Measurements from ENCODE around the gene SNRPB2.

The SNRPB2 gene
- total RNA-seq: 31.2 to 157 (median 63.2) reads per million in 9 experiments

DNA sequence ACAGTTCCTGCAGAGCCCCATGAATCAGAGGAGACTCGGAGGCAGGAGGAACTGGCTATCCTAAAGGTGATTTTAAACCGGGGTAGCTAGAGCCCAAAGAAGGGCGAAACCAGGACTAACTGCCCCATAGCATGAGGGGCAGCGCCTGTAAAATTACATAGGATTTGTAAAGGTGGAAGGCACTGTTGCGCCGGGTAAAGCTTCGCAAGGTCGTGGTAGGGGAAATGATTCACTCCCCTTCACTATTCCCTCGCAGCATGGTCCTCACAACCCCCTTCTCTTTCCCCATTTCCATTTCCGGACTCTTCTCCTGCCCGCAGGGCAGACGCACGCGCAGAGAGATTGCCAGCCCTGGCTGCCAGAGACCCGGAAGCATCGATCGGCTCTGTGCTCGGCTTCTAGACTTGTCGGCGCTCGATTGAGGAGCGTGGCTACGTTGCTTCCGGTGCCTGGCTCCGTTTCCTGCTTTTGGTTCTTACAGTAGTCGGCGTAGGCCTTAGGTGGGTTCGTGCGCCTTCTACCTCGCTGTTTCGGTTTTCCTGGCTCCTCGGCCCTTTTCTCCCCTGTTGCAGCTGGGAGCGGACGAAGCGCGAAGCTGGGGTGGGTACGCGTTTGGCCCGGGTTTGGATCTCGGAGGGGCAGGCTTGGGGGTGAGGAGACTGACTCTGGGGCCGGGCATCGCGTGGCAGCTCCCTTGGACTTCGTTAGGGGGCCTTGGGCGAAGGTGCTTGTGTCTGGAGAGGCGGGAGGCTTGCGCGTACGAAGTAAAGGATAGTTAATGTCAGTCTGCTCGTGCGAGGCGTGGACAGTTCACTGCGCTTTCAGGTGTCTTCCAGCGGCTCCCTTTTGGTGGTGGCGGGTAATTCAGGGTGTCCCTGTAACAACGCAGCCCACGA, at the start of gene SNRPB2:
Gene SNRPB2 (plus strand): TSS at position 462 of the 896 bp plus-strand sequence. CDS start 1,677 bp downstream, outside the sequence.
- Mint-ChIP-seq H3K4me1 (ENCODE audit: low read depth in 2 of 2) (peaks cover 33 to 48% of the 10 kb centered on the region in 2 donors), H3K36me3 (ENCODE audit: insufficient read depth) (peaks cover 32% of the 10 kb centered on the region), H3K27ac (peak within 1 kb of the TSS; percentile 98 to 100), H3K27me3 (peaks cover 24 to 32% of the 10 kb centered on the region in 2 donors), H3K9me3 (peaks cover 0 to 2% of the 10 kb centered on the region in 2 donors), H3K4me3 (peak within 1 kb of the TSS; percentile 96 to 99)
- peak; percentile 91 for ATAC-seq (replicated peaks)
- DNase-seq: peak; percentile 86 to 90 (median 87)

DNA sequence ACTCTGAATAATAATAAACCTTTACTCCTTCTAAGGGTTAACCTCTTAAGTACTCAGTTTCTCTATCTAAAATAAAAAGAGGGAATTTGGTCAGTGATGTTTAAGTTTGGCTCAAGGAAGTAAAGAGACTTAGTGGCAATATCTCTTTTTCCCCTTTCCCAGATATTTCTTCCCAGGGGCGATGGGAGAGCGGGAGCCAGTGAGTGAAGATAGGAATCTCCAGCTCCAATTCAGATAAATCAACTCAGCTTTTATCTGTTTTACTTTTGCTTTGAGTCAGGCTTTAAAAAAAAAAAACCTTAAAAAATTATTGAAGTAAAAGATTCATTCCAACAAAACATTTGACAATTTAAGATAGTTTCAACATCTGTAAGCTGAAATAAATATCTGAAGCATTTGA, 45.4 kb upstream of the SNRPB2 start:
- Mint-ChIP-seq H3K4me1 (ENCODE audit: low read depth in 2 of 2) (no peaks in the 10 kb centered on the region), H3K36me3 (ENCODE audit: insufficient read depth) (no peaks in the 10 kb centered on the region), H3K4me3 (no peak overlapping the region), H3K27me3 (peaks cover 0 to 12% of the 10 kb centered on the region in 2 donors), H3K27ac (no peak overlapping the region), H3K9me3 (no peaks in the 10 kb centered on the region)
- no peak for ATAC-seq (replicated peaks)
- DNase-seq: no peak

DNA sequence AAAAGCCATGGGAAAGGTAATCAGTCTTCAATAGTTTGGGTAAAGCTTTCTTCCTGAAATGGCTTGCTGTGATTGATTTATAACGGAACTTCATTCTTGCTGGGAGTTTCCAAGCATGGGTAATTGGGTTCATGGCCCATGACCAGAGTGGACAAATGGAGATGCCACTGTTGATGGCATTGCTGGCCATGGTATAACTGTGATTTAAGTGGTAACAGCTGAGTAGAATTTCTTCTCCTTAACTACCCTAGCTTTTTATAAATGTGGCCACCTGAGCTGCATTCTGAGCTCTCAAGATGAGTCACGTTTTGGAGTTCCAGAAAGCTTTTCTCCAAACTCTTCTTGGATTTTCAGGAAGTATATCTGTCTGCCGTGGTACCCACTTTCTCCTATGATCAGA, 39.9 kb upstream of the SNRPB2 start:
- H3K27ac Mint-ChIP-seq: no peak overlapping the region
- H3K9me3 Mint-ChIP-seq: no peaks in the 10 kb centered on the region
- no peaks in the 10 kb centered on the region for H3K4me1 Mint-ChIP-seq (ENCODE audit: low read depth in 2 of 2)
- ATAC-seq (replicated peaks) (no peak), DNase-seq (no peak)
- H3K4me3 Mint-ChIP-seq: no peak overlapping the region
- H3K27me3 Mint-ChIP-seq: peaks cover 18 to 30% of the 10 kb centered on the region in 2 donors
- H3K36me3 Mint-ChIP-seq (ENCODE audit: insufficient read depth): no peaks in the 10 kb centered on the region

DNA sequence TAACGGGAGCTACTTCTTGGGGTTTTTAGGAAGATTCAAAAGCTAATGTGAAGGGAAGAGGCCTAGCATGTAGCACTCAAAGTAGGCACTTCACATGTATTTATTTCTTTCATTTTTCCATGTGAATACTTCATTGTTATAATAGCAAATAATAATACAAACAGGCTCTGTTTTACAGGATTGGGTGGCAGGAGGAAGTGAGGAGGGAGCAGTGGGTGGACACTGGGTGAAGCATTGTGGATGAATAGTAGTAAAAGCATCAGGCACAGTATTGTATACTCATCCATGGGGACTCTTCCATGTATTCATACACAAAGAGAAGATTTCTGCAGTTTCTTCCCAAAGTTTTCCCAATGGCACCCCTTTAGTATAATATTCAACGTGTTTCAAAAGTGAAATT, 38.4 kb upstream of the SNRPB2 start:
- Mint-ChIP-seq H3K27me3 (peaks cover 18 to 30% of the 10 kb centered on the region in 2 donors), H3K4me3 (no peak overlapping the region), H3K36me3 (ENCODE audit: insufficient read depth) (no peaks in the 10 kb centered on the region), H3K27ac (no peak overlapping the region), H3K9me3 (no peaks in the 10 kb centered on the region), H3K4me1 (ENCODE audit: low read depth in 2 of 2) (no peaks in the 10 kb centered on the region)
- ATAC-seq (replicated peaks): no peak
- DNase-seq: no peak

DNA sequence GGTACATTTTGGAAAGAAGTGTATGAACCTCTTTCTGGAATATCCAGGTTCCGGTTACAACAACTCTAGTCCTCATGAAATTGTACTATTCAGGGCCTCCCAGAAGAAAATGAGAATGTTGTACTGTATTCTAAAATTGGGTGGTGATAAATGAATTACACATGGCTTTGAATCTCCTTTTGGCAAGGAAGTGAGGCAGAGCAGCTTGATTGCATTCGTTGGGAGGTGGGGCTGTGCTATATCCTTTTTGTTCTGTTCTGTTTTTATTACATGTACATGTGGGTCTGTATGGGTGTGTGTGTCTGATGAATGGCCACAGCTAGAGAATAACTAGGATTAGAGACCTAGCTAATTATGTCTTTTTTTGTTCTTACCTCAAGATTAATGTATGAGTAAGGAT, 37.8 kb upstream of the SNRPB2 start:
- Mint-ChIP-seq H3K36me3 (ENCODE audit: insufficient read depth) (no peaks in the 10 kb centered on the region), H3K27ac (no peak overlapping the region), H3K4me3 (no peak overlapping the region), H3K4me1 (ENCODE audit: low read depth in 2 of 2) (no peaks in the 10 kb centered on the region), H3K27me3 (peaks cover 23 to 30% of the 10 kb centered on the region in 2 donors), H3K9me3 (no peaks in the 10 kb centered on the region)
- DNase-seq (no peak), ATAC-seq (replicated peaks) (no peak)

DNA sequence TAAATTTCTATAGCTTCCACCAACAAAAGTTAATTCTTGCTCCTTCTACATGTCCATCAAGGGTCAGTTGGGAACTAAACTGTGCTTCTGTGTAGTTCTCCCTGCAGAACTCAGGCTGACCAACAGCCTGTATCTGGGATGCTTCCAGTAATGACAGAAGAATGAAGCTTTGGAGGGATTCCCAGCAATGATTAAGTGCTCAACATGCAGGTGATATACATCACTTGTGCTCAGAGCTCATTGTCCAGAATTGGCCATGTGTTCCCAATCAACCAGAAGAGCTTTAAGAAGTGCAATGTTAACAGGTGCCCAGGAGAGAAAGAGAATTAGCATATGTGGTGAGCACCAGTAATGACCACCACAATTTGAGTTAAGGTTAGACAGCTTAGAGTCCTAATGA, 37.4 kb upstream of the SNRPB2 start:
- peaks cover 24 to 31% of the 10 kb centered on the region in 2 donors for H3K27me3 Mint-ChIP-seq

DNA sequence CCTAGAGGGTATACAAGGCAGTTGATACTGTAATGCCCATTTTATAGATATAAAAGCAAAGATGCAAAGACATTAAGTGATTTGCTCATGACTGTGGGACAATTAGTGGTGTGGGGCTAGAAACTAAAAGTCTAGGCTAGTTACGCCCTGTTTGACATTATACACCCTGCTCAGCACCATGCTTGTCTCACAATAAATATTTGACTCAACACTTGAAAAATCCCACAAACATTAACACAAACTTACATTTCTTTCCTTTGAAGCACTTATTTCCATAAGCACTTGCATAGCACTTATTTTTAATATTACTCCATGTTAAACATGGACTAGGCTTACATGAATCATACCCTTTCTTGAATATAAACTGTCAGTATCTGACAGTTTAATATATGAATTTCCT, 36.5 kb upstream of the SNRPB2 start:
- Mint-ChIP-seq H3K27ac (no peak overlapping the region), H3K27me3 (peaks cover 20 to 39% of the 10 kb centered on the region in 2 donors), H3K9me3 (no peaks in the 10 kb centered on the region), H3K36me3 (ENCODE audit: insufficient read depth) (no peaks in the 10 kb centered on the region), H3K4me3 (no peak overlapping the region), H3K4me1 (ENCODE audit: low read depth in 2 of 2) (no peaks in the 10 kb centered on the region)
- DNase-seq (no peak), ATAC-seq (replicated peaks) (no peak)

More for the DNA sequence above, 37.4 kb upstream of the SNRPB2 start:
- Mint-ChIP-seq H3K27ac (no peak overlapping the region), H3K4me3 (no peak overlapping the region), H3K9me3 (no peaks in the 10 kb centered on the region), H3K4me1 (ENCODE audit: low read depth in 2 of 2) (no peaks in the 10 kb centered on the region), H3K36me3 (ENCODE audit: insufficient read depth) (no peaks in the 10 kb centered on the region)
- ATAC-seq (replicated peaks): no peak
- DNase-seq: no peak

DNA sequence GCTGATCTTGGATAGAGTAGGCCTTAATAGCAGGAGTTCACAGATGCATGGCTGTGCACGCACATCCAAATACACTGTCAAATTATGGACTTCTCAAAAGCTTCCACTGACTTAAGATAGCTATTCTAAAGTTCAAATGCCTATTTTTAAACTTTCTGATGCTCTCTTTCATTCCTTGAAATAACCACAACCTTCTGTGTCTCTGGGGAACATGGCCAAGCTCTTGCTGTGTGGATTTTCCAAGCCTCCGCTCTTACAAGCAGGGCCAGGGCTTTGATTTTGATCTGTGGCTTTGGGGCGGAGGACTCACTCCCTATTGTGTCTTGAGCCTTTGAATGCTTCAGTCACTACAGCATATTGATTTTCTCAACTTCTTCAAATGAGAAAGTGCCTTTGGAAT, 35.7 kb upstream of the SNRPB2 start:
- Mint-ChIP-seq H3K27me3 (peaks cover 17 to 39% of the 10 kb centered on the region in 2 donors), H3K36me3 (ENCODE audit: insufficient read depth) (no peaks in the 10 kb centered on the region), H3K4me1 (ENCODE audit: low read depth in 2 of 2) (no peaks in the 10 kb centered on the region), H3K27ac (no peak overlapping the region), H3K9me3 (no peaks in the 10 kb centered on the region), H3K4me3 (no peak overlapping the region)
- ATAC-seq (replicated peaks) (no peak), DNase-seq (no peak)

DNA sequence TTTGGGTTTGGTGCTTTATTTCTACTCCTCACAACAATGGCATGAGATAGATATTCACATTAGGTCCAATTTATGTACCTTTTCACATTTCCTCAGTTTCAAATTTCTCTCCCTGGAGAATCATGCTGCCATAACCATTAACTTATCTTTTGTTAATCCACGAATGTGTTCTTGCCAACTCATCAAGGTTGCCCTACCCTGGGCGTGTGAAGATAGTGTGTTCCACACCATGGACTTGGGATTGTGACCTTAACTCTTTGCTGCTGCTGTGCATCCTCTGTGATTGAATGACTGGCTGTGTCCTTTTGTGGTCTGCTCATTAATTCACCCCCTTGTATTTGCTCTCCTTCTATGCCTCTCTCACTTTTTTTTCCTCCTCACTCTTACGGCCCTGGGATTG, 34.2 kb upstream of the SNRPB2 start:
- H3K4me1 Mint-ChIP-seq (ENCODE audit: low read depth in 2 of 2): no peaks in the 10 kb centered on the region
- peaks cover 11 to 36% of the 10 kb centered on the region in 2 donors for H3K27me3 Mint-ChIP-seq
- DNase-seq: no peak
- no peak overlapping the region for H3K4me3 Mint-ChIP-seq
- no peak for ATAC-seq (replicated peaks)
- no peak overlapping the region for H3K27ac Mint-ChIP-seq
- no peaks in the 10 kb centered on the region for H3K9me3 Mint-ChIP-seq
- no peaks in the 10 kb centered on the region for H3K36me3 Mint-ChIP-seq (ENCODE audit: insufficient read depth)

DNA sequence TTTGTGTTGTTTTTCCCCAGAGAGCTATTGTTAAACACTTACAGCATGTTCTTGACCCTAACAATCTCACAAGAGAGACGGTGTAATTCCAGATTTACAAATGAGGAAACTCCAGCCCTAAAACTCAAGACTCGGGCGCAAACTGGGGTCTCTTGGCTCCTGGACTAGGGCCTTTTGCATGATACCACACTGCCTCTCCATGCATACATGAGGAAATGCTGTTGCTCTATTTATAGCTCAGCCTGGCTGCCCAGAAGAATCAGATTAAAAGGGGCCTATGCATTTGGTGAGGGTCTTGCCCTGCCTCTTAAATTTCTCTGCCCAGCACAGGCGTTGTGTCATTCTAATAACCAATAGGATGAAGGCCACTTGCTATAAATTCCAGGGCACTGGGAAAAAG, 30.5 kb upstream of the SNRPB2 start:
- Mint-ChIP-seq H3K27ac (no peak overlapping the region), H3K4me1 (ENCODE audit: low read depth in 2 of 2) (no peaks in the 10 kb centered on the region), H3K27me3 (peaks cover 12 to 22% of the 10 kb centered on the region in 2 donors), H3K9me3 (no peaks in the 10 kb centered on the region), H3K36me3 (ENCODE audit: insufficient read depth) (no peaks in the 10 kb centered on the region), H3K4me3 (no peak overlapping the region)
- DNase-seq (no peak), ATAC-seq (replicated peaks) (no peak)

DNA sequence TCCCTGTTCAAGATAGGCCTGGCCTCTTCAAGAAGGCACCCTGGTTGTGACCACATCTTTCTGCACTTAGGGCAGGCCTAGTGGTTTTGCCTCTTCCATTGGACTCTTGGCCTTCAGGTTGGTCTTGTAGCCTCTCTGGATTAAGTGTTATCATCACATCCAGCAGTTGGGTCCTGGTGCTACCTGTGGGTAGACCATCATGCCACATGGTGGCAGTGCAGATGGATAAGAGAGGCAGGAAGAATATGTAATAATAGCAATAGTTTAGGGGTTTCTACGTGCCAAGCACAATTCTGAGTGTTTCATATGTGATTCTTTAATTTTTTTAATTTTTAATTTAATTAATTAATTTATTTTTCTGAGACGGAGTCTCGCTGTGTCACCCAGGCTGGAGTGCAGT, 28.5 kb upstream of the SNRPB2 start:
- Mint-ChIP-seq H3K4me3 (no peak overlapping the region), H3K36me3 (ENCODE audit: insufficient read depth) (no peaks in the 10 kb centered on the region), H3K9me3 (no peaks in the 10 kb centered on the region), H3K27ac (no peak overlapping the region), H3K4me1 (ENCODE audit: low read depth in 2 of 2) (no peaks in the 10 kb centered on the region), H3K27me3 (peaks cover 12 to 32% of the 10 kb centered on the region in 2 donors)
- peak; percentile 25 to 30 (median 26) for DNase-seq
- peak; percentile 70 for ATAC-seq (replicated peaks)

DNA sequence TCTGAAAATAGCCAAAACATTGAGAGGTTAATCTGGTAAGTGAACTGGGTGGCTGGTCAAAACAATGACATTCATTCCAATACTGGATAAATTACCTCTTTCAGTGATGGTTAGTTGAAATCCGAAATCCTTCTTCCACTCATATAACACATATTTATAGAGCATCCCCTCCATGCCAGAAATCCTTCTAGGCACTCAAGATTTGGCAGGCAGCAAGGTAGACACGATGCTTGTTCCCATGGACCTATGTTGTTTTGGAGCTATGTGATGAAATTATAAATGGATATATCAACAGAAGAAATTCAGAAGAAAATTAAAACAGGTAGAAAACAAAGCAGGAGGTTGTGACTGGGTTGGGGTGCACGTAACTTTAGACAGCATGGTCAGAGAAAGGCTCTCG, 26.3 kb upstream of the SNRPB2 start:
- Mint-ChIP-seq H3K27ac (no peak overlapping the region), H3K36me3 (ENCODE audit: insufficient read depth) (no peaks in the 10 kb centered on the region), H3K9me3 (no peaks in the 10 kb centered on the region), H3K4me3 (no peak overlapping the region), H3K27me3 (peaks cover 7 to 33% of the 10 kb centered on the region in 2 donors), H3K4me1 (ENCODE audit: low read depth in 2 of 2) (peaks cover 9 to 10% of the 10 kb centered on the region in 2 donors)
- DNase-seq (no peak), ATAC-seq (replicated peaks) (no peak)

DNA sequence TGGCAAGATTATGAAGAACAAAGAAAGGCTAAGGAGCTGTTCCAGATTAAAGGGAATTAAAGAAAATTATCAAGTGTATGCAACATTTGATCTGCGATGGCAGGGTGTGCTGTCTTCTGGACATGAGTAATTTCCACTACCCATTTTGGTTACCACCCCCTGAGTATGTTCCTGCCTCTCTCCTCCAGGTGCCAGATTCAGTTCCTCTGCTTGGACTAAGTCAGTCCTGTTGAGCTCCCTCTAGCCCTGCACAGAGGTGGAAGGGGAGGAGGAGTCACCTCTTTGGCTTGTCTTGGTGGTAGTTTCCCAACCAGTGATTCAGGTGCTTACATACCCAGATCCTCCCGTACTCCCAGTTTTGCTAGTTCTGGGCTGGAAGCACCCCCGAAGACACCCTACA, 22.2 kb upstream of the SNRPB2 start:
- peaks cover 15 to 24% of the 10 kb centered on the region in 2 donors for H3K4me1 Mint-ChIP-seq (ENCODE audit: low read depth in 2 of 2)
- H3K9me3 Mint-ChIP-seq: no peaks in the 10 kb centered on the region
- no peak for ATAC-seq (replicated peaks)
- H3K36me3 Mint-ChIP-seq (ENCODE audit: insufficient read depth): no peaks in the 10 kb centered on the region
- H3K4me3 Mint-ChIP-seq: no peak overlapping the region
- DNase-seq: no peak
- peaks cover 0 to 34% of the 10 kb centered on the region in 2 donors for H3K27me3 Mint-ChIP-seq
- H3K27ac Mint-ChIP-seq: no peak overlapping the region

DNA sequence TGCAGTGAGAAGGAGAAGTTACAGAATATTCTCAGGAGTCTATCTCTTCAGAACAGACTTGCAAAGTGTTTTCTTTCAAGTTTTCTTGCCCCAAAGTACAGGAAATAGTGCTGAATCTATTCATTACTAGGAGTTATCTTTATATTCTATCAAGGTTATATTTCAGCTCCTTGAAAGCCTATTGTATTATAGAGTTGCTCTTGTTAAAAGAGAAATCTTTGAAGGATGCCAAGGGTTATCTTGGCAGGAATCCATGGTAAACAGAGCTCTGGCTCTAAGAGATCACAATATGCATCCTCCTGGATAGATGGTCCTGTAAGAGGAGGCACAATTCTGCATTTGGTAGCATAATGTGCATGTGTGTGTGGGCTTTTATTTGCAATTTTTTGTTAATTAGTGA, 21.2 kb upstream of the SNRPB2 start:
- H3K9me3 Mint-ChIP-seq: no peaks in the 10 kb centered on the region
- H3K4me3 Mint-ChIP-seq: peak overlapping the region; percentile 47 to 61
- peaks cover 0 to 34% of the 10 kb centered on the region in 2 donors for H3K27me3 Mint-ChIP-seq
- DNase-seq (no peak), ATAC-seq (replicated peaks) (peak; percentile 7)
- no peak overlapping the region for H3K27ac Mint-ChIP-seq
- peaks cover 15 to 24% of the 10 kb centered on the region in 2 donors for H3K4me1 Mint-ChIP-seq (ENCODE audit: low read depth in 2 of 2)
- H3K36me3 Mint-ChIP-seq (ENCODE audit: insufficient read depth): no peaks in the 10 kb centered on the region

Data from effector memory CD8-positive, alpha-beta T cell (primary cell).